ENCODE results near the gene ATP9A.
A peak's percentile ranks its signal among the peaks of the same experiment; 100 is the strongest.
"Not testable (repeated sequence)": the region's sequence is repeated elsewhere in the genome, so short reads cannot be mapped to it uniquely, and the experiment has no call there.

The ATP9A gene

GRCh38 chr20:51648571-51648947 is 119.6 kb downstream of the ATP9A start:
- DNase-seq = no peak

- DNase-seq = no peak
Measured at GRCh38 chr20:51647674-51648570, 120.3 kb downstream of the ATP9A start.

- not testable (repeated sequence) for DNase-seq
Measured at GRCh38 chr20:51643810-51644209, 124.4 kb downstream of the ATP9A start.

GRCh38 chr20:51643390-51643789 is 124.8 kb downstream of the ATP9A start:
- no peak for DNase-seq

- no peak for DNase-seq
Measured at GRCh38 chr20:51641866-51642265, 126.3 kb downstream of the ATP9A start.

- DNase-seq = no peak
Measured at GRCh38 chr20:51640743-51641142, 127.4 kb downstream of the ATP9A start.

GRCh38 chr20:51639206-51639832 is 128.9 kb downstream of the ATP9A start:
- peak; percentile 31 for DNase-seq

- DNase-seq = no peak
Measured at GRCh38 chr20:51637241-51637640, 130.9 kb downstream of the ATP9A start.

- no peak for DNase-seq
Measured at GRCh38 chr20:51636123-51636522, 132.1 kb downstream of the ATP9A start.

GRCh38 chr20:51635680-51636079 is 132.5 kb downstream of the ATP9A start:
- DNase-seq = no peak

- no peak for DNase-seq
Measured at GRCh38 chr20:51634877-51635276, 133.3 kb downstream of the ATP9A start.

- no peak for DNase-seq
Measured at GRCh38 chr20:51634257-51634656, 133.9 kb downstream of the ATP9A start.

GRCh38 chr20:51633430-51633829 is 134.8 kb downstream of the ATP9A start:
- no peak for DNase-seq

GRCh38 chr20:51631953-51632352 is 136.2 kb downstream of the ATP9A start:
- DNase-seq = no peak

GRCh38 chr20:51631011-51631950 is 136.9 kb downstream of the ATP9A start:
- DNase-seq = peak; percentile 38

- DNase-seq = no peak
Measured at GRCh38 chr20:51629399-51630058, 138.7 kb downstream of the ATP9A start.

- no peak for DNase-seq
Measured at GRCh38 chr20:51628533-51629398, 139.4 kb downstream of the ATP9A start.

- DNase-seq = no peak
Measured at GRCh38 chr20:51627586-51627985, 140.6 kb downstream of the ATP9A start.

- DNase-seq = no peak
Measured at GRCh38 chr20:51625105-51625504, 143.1 kb downstream of the ATP9A start.

- peak; percentile 39 for DNase-seq
Measured at GRCh38 chr20:51624157-51624731, 143.9 kb downstream of the ATP9A start.

GRCh38 chr20:51623255-51623654 is 144.9 kb downstream of the ATP9A start:
- DNase-seq = no peak

All from CD4-positive, alpha-beta T cell treated with Interferon gamma for 1 hour (primary cell).